PFSK-1 (cell line): ENCODE measurements around the gene MRPS2.

Source experiments
- FOXP2 ChIP-seq: optimal IDR thresholded peaks from 2 replicates; pipeline ENCODE3; 2011; ENCODE audit warnings: borderline replicate concordance, control low read depth, inconsistent platforms; ENCODE audit not compliant: insufficient read depth; ENCODE audit errors: extremely low read length, extremely low read depth
- POLR2AphosphoS5 ChIP-seq: IDR thresholded peaks from 2 replicates; pipeline ENCODE4 v1.6.1; 2012; ENCODE audit warnings: low read depth, mild to moderate bottlenecking, control low read depth, low read length, moderate library complexity
- SIN3A ChIP-seq: IDR thresholded peaks from 2 replicates; pipeline ENCODE4 v1.6.1; 2012; ENCODE audit warnings: mild to moderate bottlenecking, low read length, moderate library complexity, borderline replicate concordance; ENCODE audit not compliant: insufficient read depth
- TAF1 ChIP-seq: IDR thresholded peaks from 2 replicates; pipeline ENCODE4 v1.6.1; 2012; ENCODE audit warnings: low read length, control low read depth, borderline replicate concordance; ENCODE audit not compliant: insufficient read depth
- TF ChIP-seq, protein P1 (sequence below), 2 experiments: IDR thresholded peaks; 2 replicates each; pipeline versions ENCODE4 v1.6.1 to v1.8.0; 2011 to 2012; ENCODE audit warnings: low read depth in 2 of 2, low read length in 2 of 2, control low read depth in 1 of 2, inconsistent platforms in 1 of 2, mild to moderate bottlenecking in 1 of 2, moderate library complexity in 1 of 2; ENCODE audit not compliant: insufficient read depth in 1 of 2

Gene MRPS2

DNA sequence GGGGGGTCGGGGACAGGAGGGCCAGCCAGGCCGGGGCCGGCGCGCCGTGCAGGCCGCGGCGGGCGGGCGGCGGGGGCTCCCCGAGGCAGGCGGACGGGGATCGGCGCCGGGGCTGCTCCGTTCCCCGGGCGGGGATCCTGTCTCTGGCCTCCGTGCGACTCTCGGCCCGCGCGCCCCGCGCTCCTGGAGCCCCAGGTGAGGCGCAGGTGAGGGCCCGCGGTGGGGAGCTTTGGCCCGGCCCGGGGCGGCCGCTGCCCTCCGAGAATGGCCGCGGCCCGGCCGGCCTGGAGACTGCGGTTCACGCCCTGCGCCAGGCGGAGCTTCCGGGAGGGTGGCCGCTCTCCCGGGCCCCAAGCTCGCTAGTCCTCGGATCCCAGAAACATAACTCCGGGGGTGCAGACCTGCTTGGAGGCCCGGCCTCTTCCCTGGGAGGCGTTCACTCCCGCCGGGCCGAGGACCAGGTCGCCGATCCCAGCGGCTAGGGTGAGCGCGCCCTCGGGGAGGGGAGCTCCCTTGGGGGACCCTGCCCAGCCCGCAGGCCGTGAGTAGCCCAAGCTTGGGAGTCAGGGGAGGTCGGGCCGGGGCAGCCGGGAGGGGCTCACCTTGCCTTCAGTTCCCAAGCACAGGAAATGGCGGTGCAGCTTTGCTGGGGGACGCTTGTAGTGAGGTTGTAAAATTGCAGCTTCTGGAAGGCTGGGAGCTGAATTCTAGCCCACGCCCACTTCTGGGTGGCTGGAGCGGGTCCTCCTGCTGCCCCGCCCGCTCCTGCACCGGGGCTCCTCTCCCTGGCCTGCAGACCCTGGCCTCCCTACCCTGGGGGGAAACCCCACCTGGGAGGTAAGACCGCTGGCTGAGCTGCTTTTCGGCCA lies 20.2 kb upstream of the MRPS2 start:
- TF ChIP-seq, protein P1, sequence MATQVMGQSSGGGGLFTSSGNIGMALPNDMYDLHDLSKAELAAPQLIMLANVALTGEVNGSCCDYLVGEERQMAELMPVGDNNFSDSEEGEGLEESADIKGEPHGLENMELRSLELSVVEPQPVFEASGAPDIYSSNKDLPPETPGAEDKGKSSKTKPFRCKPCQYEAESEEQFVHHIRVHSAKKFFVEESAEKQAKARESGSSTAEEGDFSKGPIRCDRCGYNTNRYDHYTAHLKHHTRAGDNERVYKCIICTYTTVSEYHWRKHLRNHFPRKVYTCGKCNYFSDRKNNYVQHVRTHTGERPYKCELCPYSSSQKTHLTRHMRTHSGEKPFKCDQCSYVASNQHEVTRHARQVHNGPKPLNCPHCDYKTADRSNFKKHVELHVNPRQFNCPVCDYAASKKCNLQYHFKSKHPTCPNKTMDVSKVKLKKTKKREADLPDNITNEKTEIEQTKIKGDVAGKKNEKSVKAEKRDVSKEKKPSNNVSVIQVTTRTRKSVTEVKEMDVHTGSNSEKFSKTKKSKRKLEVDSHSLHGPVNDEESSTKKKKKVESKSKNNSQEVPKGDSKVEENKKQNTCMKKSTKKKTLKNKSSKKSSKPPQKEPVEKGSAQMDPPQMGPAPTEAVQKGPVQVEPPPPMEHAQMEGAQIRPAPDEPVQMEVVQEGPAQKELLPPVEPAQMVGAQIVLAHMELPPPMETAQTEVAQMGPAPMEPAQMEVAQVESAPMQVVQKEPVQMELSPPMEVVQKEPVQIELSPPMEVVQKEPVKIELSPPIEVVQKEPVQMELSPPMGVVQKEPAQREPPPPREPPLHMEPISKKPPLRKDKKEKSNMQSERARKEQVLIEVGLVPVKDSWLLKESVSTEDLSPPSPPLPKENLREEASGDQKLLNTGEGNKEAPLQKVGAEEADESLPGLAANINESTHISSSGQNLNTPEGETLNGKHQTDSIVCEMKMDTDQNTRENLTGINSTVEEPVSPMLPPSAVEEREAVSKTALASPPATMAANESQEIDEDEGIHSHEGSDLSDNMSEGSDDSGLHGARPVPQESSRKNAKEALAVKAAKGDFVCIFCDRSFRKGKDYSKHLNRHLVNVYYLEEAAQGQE (IDR thresholded peaks at IDR 0.05; ENCODE audit: insufficient read depth in 1 of 2, low read depth in 2 of 2, low read length in 2 of 2): no peak
- TF ChIP-seq FOXP2 (no peak), SIN3A (no peak), TAF1 (no peak), POLR2AphosphoS5 (no peak)

GRCh38 chr9:135480940-135481310 lies 19.6 kb upstream of the MRPS2 start:
- TF ChIP-seq, protein P1 (IDR thresholded peaks at IDR 0.05; ENCODE audit: insufficient read depth in 1 of 2, low read depth in 2 of 2, low read length in 2 of 2): no peak
- TF ChIP-seq POLR2AphosphoS5 (no peak), TAF1 (no peak)

GRCh38 chr9:135482015-135482754 lies 18.3 kb upstream of the MRPS2 start:
- TF ChIP-seq POLR2AphosphoS5 (no peak), TAF1 (no peak), FOXP2 (no peak), SIN3A (no peak)
- TF ChIP-seq, protein P1 (IDR thresholded peaks at IDR 0.05; ENCODE audit: insufficient read depth in 1 of 2, low read depth in 2 of 2, low read length in 2 of 2): no peak

DNA sequence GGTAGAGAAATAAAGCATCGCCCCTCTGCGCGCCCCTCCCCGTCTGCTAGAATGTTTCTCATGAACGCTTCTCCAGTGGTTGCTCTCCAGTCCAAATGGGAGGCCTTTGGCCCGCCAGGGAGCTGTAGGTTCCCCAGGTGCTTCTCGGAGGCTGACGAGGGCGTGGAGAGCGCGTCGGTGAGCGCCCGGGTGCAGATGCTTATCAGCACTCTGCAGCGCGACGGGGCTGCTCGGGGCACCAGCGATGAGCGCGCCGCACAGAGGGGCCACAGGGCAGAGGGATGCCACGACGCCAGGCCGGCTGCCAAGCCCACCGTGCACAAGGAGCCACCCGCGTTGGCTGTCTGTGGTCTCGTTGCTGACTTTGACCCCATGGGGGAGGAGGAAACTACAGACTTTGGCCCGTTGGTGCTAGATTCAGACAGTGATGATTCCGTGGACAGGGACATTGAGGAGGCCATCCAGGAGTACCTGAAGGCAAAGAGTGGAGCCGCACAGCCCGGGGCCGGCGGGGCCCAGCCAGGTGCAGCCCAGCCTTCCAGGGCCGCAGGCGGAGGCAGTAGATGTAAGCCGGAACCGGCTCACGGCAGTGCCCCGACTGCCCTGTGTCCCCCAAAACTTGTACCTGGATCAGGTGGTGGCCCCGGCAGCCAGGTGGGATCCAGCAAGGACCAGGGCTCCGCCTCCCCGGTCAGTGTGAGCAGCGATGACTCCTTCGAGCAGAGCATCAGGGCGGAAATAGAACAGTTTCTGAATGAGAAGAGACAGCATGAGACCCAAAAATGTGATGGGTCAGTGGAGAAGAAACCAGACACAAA lies 15.8 kb upstream of the MRPS2 start:
- TF ChIP-seq, protein P1 (IDR thresholded peaks at IDR 0.05; ENCODE audit: insufficient read depth in 1 of 2, low read depth in 2 of 2, low read length in 2 of 2): no peak
- TF ChIP-seq POLR2AphosphoS5: no peak
- TF ChIP-seq TAF1: no peak
- TF ChIP-seq FOXP2: no peak
- TF ChIP-seq SIN3A: no peak
